ENCODE results near the gene DBNDD2.

DNA sequence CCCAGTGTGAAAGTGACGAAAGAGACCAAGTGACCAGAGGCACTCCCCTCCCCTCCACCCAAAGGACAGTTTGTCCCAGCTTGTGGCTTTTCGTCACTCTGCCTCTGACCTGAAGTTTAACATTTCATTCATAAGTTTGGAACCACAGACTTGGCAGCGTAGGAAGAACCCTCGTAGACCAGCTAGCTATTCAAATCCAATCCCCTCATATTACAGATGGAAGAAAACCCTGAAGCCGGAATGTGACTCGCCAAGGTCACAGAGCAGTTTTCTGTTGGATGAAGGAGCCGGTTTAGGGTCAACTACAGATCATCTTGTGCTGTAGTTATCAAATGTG, 49.1 kb upstream of the DBNDD2 start:
- no peak for TF ChIP-seq EZH2phosphoT487 (IDR thresholded peaks at IDR 0.05)
- TF ChIP-seq, protein P1, sequence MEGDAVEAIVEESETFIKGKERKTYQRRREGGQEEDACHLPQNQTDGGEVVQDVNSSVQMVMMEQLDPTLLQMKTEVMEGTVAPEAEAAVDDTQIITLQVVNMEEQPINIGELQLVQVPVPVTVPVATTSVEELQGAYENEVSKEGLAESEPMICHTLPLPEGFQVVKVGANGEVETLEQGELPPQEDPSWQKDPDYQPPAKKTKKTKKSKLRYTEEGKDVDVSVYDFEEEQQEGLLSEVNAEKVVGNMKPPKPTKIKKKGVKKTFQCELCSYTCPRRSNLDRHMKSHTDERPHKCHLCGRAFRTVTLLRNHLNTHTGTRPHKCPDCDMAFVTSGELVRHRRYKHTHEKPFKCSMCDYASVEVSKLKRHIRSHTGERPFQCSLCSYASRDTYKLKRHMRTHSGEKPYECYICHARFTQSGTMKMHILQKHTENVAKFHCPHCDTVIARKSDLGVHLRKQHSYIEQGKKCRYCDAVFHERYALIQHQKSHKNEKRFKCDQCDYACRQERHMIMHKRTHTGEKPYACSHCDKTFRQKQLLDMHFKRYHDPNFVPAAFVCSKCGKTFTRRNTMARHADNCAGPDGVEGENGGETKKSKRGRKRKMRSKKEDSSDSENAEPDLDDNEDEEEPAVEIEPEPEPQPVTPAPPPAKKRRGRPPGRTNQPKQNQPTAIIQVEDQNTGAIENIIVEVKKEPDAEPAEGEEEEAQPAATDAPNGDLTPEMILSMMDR (IDR thresholded peaks at IDR 0.05): no peak

Measured in neural progenitor cell (in vitro differentiated cells).